T-cell (primary cell): Measurements from ENCODE around the gene MOXD1. TPM values are rescaled to one million over a fixed set of nuclear protein-coding genes. Genes with fewer than 3 reads are reported as not detected.

Experiments used
- ATAC-seq, 4 experiments: fragments of 200-7000 bp in 3 of 4; fragments of 150-1000 bp in 1 of 4; cut with Tn5 transposase; replicated peaks in 1 of 4; 1 replicate in 3 of 4; 2 replicates in 1 of 4; pipeline ENCODE4 v1.10.0; 2021; ENCODE audit warnings: moderate library complexity in 3 of 4, mild to moderate bottlenecking in 2 of 4, moderate number of reproducible peaks in 1 of 4
- CTCF ChIA-PET, 2 donors: fragments of 300-600 bp; sonication (Branson Sonifier 250); formaldehyde crosslinking; loops; one replicate each; lab custom pipeline; 2022; ENCODE audit warnings: antibody characterized with exemption in 2 of 2; lab: Charles Lee
- POLR2A ChIA-PET, 2 donors: fragments of 300-600 bp; sonication (Branson Sonifier 250); formaldehyde crosslinking; loops; one replicate each; lab custom pipeline; 2022; ENCODE audit warnings: antibody characterized with exemption in 2 of 2; lab: Charles Lee
- DNase-seq, 35 experiments: peaks; one replicate each; pipeline versions ENCODE4 v3.0.0 to v3.0.0-alpha.2; 2013 to 2023
- H3K27ac ChIP-seq: one replicate; pipeline ENCODE4 v1.5.1; 2013; ENCODE audit warnings: low read length
- H3K27me3 ChIP-seq, 2 experiments: replicated peaks in 1 of 2; 1 replicate in 1 of 2; 2 replicates in 1 of 2; pipeline versions ENCODE4 v1.6.1 to v1.7.0; 2013; ENCODE audit warnings: low read length in 1 of 2, mixed read lengths in 1 of 2; ENCODE audit not compliant: control insufficient read depth in 2 of 2, insufficient read depth in 2 of 2; ENCODE audit errors: extremely low read depth in 1 of 2
- H3K36me3 ChIP-seq, 2 donors: 1 replicate in 1 of 2; 2 replicates in 1 of 2; pipeline versions ENCODE4 v1.6.1 to v1.7.0; 2013; ENCODE audit warnings: low read length in 1 of 2; ENCODE audit not compliant: control insufficient read depth in 2 of 2, insufficient read depth in 1 of 2; ENCODE audit errors: extremely low read depth in 1 of 2
- H3K4me1 ChIP-seq, 2 experiments: 1 replicate in 1 of 2; 2 replicates in 1 of 2; pipeline versions ENCODE4 v1.6.1 to v1.7.0; 2013; ENCODE audit warnings: low read length in 2 of 2, mixed read lengths in 1 of 2; ENCODE audit not compliant: insufficient read depth in 2 of 2, control insufficient read depth in 1 of 2; ENCODE audit errors: extremely low read depth in 1 of 2
- H3K4me3 ChIP-seq, 2 donors: 1 replicate in 1 of 2; 2 replicates in 1 of 2; pipeline versions ENCODE4 v1.5.1 to v1.7.0; 2013; ENCODE audit warnings: mild to moderate bottlenecking in 2 of 2, low read length in 1 of 2, moderate library complexity in 1 of 2; ENCODE audit not compliant: control insufficient read depth in 1 of 2; ENCODE audit errors: extremely low read depth in 1 of 2
- H3K9me3 ChIP-seq: 2 replicates; pipeline ENCODE4 v1.7.0; 2013
- H3K27ac Mint-ChIP-seq, 2 donors: one replicate each; pipeline ENCODE4 v1.8.0; 2020 to 2021; ENCODE audit warnings: mild to moderate bottlenecking in 2 of 2, mixed read lengths in 2 of 2
- H3K27me3 Mint-ChIP-seq, 2 donors: one replicate each; pipeline ENCODE4 v1.8.0; 2021 to 2022; ENCODE audit warnings: mixed read lengths in 2 of 2
- H3K36me3 Mint-ChIP-seq: one replicate; pipeline ENCODE4 v1.8.0; 2021; ENCODE audit warnings: mixed read lengths
- H3K4me1 Mint-ChIP-seq, 3 donors: one replicate each; pipeline ENCODE4 v1.8.0; 2020 to 2022; ENCODE audit warnings: mixed read lengths in 3 of 3, mild to moderate bottlenecking in 1 of 3
- H3K4me3 Mint-ChIP-seq, 3 donors: one replicate each; pipeline ENCODE4 v1.8.0; 2020 to 2022; ENCODE audit warnings: mild to moderate bottlenecking in 3 of 3, mixed read lengths in 3 of 3, moderate library complexity in 3 of 3
- H3K9me3 Mint-ChIP-seq, 3 donors: one replicate each; pipeline ENCODE4 v1.8.0; 2020 to 2022; ENCODE audit warnings: mixed read lengths in 3 of 3
- WGBS: methylation state at CpG from one replicate; pipeline ENCODE4 v1.1.5; 2013; ENCODE audit warnings: missing lambda C conversion rate; ENCODE audit not compliant: insufficient coverage; 5-methylcytosine and 5-hydroxymethylcytosine counted together
- total RNA-seq, 35 experiments: library from RNA in 6 of 35; stranded (reverse) in 6 of 35; fragments of 120-200 nt in 1 of 35; gene quantifications; one replicate each; pipeline versions ENCODE4 v1.2.1 to v1.2.4 and lab custom pipeline; 2013 to 2026

MOXD1 gene
- total RNA-seq, 5 donors from 2014 or later (not counting 1 experiment from before 2014, with no cell fraction given), result 0.13 to 0.53 (median 0.15) TPM; not detected in 1

GRCh38 chr6:132425176-132425575 lies 23.9 kb upstream of the MOXD1 start:
- Histone ChIP-seq H3K4me3 (no peak overlapping the region), H3K27me3 (peaks cover 0 to 12% of the 10 kb centered on the region in 2 experiments), H3K9me3 (no peaks in the 10 kb centered on the region), H3K27ac (no peak overlapping the region), H3K4me1 (no peaks in the 10 kb centered on the region), H3K36me3 (no peaks in the 10 kb centered on the region)
- Mint-ChIP-seq H3K9me3 (peaks cover 14 to 36% (median 18%) of the 10 kb centered on the region in 3 donors), H3K36me3 (no peaks in the 10 kb centered on the region), H3K27me3 (peaks cover 11 to 20% of the 10 kb centered on the region in 2 donors), H3K27ac (no peak overlapping the region), H3K4me1 (no peaks in the 10 kb centered on the region), H3K4me3 (no peak overlapping the region)
- ATAC-seq, result no peak
- CTCF ChIA-PET, result no interaction called here
- 67% methylated on average over 5 of the region's 5 CpGs for WGBS
- POLR2A ChIA-PET, result no interaction called here
- no peak for DNase-seq

- Mint-ChIP-seq H3K27me3 (peaks cover 9 to 21% of the 10 kb centered on the region in 2 donors), H3K36me3 (no peaks in the 10 kb centered on the region), H3K27ac (no peak overlapping the region), H3K4me1 (no peaks in the 10 kb centered on the region), H3K9me3 (peaks cover 15 to 36% (median 18%) of the 10 kb centered on the region in 3 donors), H3K4me3 (no peak overlapping the region)
- WGBS, result no CpG with 5 or more reads among the region's 3 CpGs
- Histone ChIP-seq H3K27ac (no peak overlapping the region), H3K36me3 (no peaks in the 10 kb centered on the region), H3K4me3 (no peak overlapping the region), H3K9me3 (no peaks in the 10 kb centered on the region), H3K4me1 (no peaks in the 10 kb centered on the region), H3K27me3 (peaks cover 0 to 12% of the 10 kb centered on the region in 2 experiments)
- CTCF ChIA-PET, result no interaction called here
- no peak for ATAC-seq
- DNase-seq, result no peak
- POLR2A ChIA-PET, result no interaction called here
Observed at GRCh38 chr6:132423839-132424238, 22.6 kb upstream of the MOXD1 start.

GRCh38 chr6:132418235-132418965 lies 17.1 kb upstream of the MOXD1 start:
- no peak overlapping the region for H3K27ac ChIP-seq
- ChIA-PET CTCF (no interaction called here), POLR2A (no interaction called here)
- 85% methylated on average over 2 of the region's 6 CpGs for WGBS
- no peaks in the 10 kb centered on the region for H3K9me3 ChIP-seq
- Mint-ChIP-seq H3K36me3 (no peaks in the 10 kb centered on the region), H3K9me3 (peaks cover 15 to 43% (median 25%) of the 10 kb centered on the region in 3 donors), H3K27ac (no peak overlapping the region), H3K27me3 (peaks cover 11 to 15% of the 10 kb centered on the region in 2 donors), H3K4me1 (no peaks in the 10 kb centered on the region), H3K4me3 (no peak overlapping the region)
- no peaks in the 10 kb centered on the region for H3K4me1 ChIP-seq
- H3K36me3 ChIP-seq, result no peaks in the 10 kb centered on the region
- H3K4me3 ChIP-seq, result no peak overlapping the region
- DNase-seq (no peak), ATAC-seq (no peak)
- no peaks in the 10 kb centered on the region for H3K27me3 ChIP-seq

GRCh38 chr6:132414761-132415160 lies 13.5 kb upstream of the MOXD1 start:
- no peaks in the 10 kb centered on the region for H3K36me3 Mint-ChIP-seq
- no peak for ATAC-seq
- no peaks in the 10 kb centered on the region for H3K9me3 ChIP-seq
- H3K4me1 Mint-ChIP-seq, result no peaks in the 10 kb centered on the region
- H3K27ac ChIP-seq, result no peak overlapping the region
- no peak overlapping the region for H3K4me3 Mint-ChIP-seq
- H3K27me3 ChIP-seq, result no peaks in the 10 kb centered on the region
- H3K4me3 ChIP-seq, result no peak overlapping the region
- no peak for DNase-seq
- WGBS, result 89% methylated on average over 3 of the region's 5 CpGs
- CTCF ChIA-PET, result no interaction called here
- no peak overlapping the region for H3K27ac Mint-ChIP-seq
- H3K4me1 ChIP-seq, result no peaks in the 10 kb centered on the region
- H3K27me3 Mint-ChIP-seq, result peaks cover 16 to 20% of the 10 kb centered on the region in 2 donors
- POLR2A ChIA-PET, result no interaction called here
- peaks cover 0 to 15% (median 7%) of the 10 kb centered on the region in 3 donors for H3K9me3 Mint-ChIP-seq
- no peaks in the 10 kb centered on the region for H3K36me3 ChIP-seq

- peaks cover 0 to 15% (median 7%) of the 10 kb centered on the region in 3 donors for H3K9me3 Mint-ChIP-seq
- WGBS, result 80% methylated on average over 5 of the region's 6 CpGs
Observed at GRCh38 chr6:132414322-132414721, 13.0 kb upstream of the MOXD1 start.

GRCh38 chr6:132413499-132413802 lies 12.2 kb upstream of the MOXD1 start:
- no CpG with 5 or more reads among the region's 1 CpG for WGBS
- no peak for ATAC-seq
- Mint-ChIP-seq H3K36me3 (no peaks in the 10 kb centered on the region), H3K4me3 (no peak overlapping the region), H3K4me1 (no peaks in the 10 kb centered on the region), H3K27ac (no peak overlapping the region), H3K27me3 (peaks cover 20 to 26% of the 10 kb centered on the region in 2 donors), H3K9me3 (peaks cover 0 to 15% (median 7%) of the 10 kb centered on the region in 3 donors)
- H3K27ac ChIP-seq, result no peak overlapping the region
- H3K27me3 ChIP-seq, result no peaks in the 10 kb centered on the region
- no peak overlapping the region for H3K4me3 ChIP-seq
- DNase-seq, result no peak
- POLR2A ChIA-PET, result no interaction called here
- CTCF ChIA-PET, result no interaction called here
- H3K4me1 ChIP-seq, result no peaks in the 10 kb centered on the region
- H3K36me3 ChIP-seq, result no peaks in the 10 kb centered on the region
- no peaks in the 10 kb centered on the region for H3K9me3 ChIP-seq

More at GRCh38 chr6:132414322-132414721, 13.0 kb upstream of the MOXD1 start:
- Histone ChIP-seq H3K27ac (no peak overlapping the region), H3K4me1 (no peaks in the 10 kb centered on the region), H3K27me3 (no peaks in the 10 kb centered on the region), H3K9me3 (no peaks in the 10 kb centered on the region), H3K4me3 (no peak overlapping the region), H3K36me3 (no peaks in the 10 kb centered on the region)
- ATAC-seq (no peak), DNase-seq (no peak)
- Mint-ChIP-seq H3K4me3 (no peak overlapping the region), H3K4me1 (no peaks in the 10 kb centered on the region), H3K27me3 (peaks cover 13 to 20% of the 10 kb centered on the region in 2 donors), H3K27ac (no peak overlapping the region), H3K36me3 (no peaks in the 10 kb centered on the region)
- ChIA-PET CTCF (no interaction called here), POLR2A (no interaction called here)
